Ramos (cell line): ENCODE results near the gene SOCS2.
"Not testable (repeated sequence)": the region's sequence is repeated elsewhere in the genome, so short reads cannot be mapped to it uniquely, and the experiment has no call there.

Experiments
- in situ Hi-C: fragments of 300-500 bp; cut with MboI; formaldehyde crosslinking; loops from one replicate; pipeline ENCODE4 v1.14.3; 2022; ENCODE audit warnings: low sequenced_read_pairs; ENCODE audit not compliant: unreplicated experiment

Gene SOCS2

GRCh38 chr12:93624595-93625294 lies 52.3 kb downstream of the SOCS2 start:
- in situ Hi-C loops = no loop called here

DNA sequence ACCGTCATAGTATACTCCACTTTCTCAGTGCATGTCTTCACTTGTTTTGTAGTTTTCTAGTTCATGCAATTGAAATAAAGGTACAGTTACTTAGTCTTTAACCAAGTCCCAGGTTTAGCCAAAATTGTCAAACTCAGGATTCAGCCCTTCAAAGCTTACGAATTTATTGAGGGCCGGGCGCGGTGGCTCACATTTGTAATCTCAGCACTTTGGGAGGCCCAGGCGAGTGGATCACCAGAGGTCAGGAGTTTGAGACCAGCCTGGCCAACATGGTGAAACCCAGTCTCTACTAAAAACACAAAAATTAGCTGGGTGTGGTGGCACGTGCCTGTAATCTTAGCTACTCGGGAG lies 52.8 kb downstream of the SOCS2 start:
- in situ Hi-C loops = not testable (repeated sequence)

- in situ Hi-C loops = no loop called here
Measured at GRCh38 chr12:93626160-93626559, 53.7 kb downstream of the SOCS2 start.
